ENCODE data around the gene ABCC1. TPM values are rescaled to one million over a fixed set of nuclear protein-coding genes. Genes with fewer than 3 reads are reported as not detected.

The ABCC1 gene
- total RNA-seq, 2 experiments from 2014 or later, result 64.5 to 67.6 TPM

DNA sequence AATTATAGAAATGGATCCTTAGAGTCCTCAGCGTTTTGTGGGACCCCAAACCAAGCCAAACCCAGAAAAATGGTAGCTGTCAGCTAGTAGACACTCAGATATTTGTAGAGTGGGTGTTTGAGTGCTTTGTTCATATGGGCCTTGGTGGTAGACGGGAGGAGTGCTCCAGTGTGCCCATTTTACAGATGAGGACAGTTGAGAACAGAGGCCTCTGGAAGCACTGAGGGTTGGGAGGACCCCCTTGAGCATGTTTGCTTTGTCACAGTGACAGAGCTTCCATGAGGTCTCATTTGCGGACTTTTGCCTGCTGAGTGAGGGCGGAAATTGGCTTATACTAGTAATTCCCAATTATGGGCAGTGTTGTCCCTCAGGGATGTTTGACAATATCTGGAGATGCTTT is 162.2 kb downstream of the ABCC1 start:
- no peak overlapping the region for H3K4me3 Mint-ChIP-seq
- CTCF ChIA-PET, result no interaction called here
- POLR2A ChIA-PET, result interaction anchor here (0.8 kb wide), 1 partner anchor 60 kb away, joined by 3 read pairs; no protein-coding TSS in a partner anchor
- DNase-seq (no peak), ATAC-seq (no peak)
- no peaks in the 10 kb centered on the region for H3K4me1 Mint-ChIP-seq (ENCODE audit: low read depth)
- peaks cover 73% of the 10 kb centered on the region for H3K36me3 Mint-ChIP-seq (ENCODE audit: low read depth)
- intact Hi-C loops (cut with micrococcal nuclease), result no loop called here
- TF ChIP-seq, protein P1, sequence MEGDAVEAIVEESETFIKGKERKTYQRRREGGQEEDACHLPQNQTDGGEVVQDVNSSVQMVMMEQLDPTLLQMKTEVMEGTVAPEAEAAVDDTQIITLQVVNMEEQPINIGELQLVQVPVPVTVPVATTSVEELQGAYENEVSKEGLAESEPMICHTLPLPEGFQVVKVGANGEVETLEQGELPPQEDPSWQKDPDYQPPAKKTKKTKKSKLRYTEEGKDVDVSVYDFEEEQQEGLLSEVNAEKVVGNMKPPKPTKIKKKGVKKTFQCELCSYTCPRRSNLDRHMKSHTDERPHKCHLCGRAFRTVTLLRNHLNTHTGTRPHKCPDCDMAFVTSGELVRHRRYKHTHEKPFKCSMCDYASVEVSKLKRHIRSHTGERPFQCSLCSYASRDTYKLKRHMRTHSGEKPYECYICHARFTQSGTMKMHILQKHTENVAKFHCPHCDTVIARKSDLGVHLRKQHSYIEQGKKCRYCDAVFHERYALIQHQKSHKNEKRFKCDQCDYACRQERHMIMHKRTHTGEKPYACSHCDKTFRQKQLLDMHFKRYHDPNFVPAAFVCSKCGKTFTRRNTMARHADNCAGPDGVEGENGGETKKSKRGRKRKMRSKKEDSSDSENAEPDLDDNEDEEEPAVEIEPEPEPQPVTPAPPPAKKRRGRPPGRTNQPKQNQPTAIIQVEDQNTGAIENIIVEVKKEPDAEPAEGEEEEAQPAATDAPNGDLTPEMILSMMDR (IDR thresholded peaks at IDR 0.05), result no peak
- H3K9me3 Mint-ChIP-seq, result peaks cover under 1% of the 10 kb centered on the region
- no peak overlapping the region for H3K27ac Mint-ChIP-seq
- H3K27me3 Mint-ChIP-seq, result no peaks in the 10 kb centered on the region

DNA sequence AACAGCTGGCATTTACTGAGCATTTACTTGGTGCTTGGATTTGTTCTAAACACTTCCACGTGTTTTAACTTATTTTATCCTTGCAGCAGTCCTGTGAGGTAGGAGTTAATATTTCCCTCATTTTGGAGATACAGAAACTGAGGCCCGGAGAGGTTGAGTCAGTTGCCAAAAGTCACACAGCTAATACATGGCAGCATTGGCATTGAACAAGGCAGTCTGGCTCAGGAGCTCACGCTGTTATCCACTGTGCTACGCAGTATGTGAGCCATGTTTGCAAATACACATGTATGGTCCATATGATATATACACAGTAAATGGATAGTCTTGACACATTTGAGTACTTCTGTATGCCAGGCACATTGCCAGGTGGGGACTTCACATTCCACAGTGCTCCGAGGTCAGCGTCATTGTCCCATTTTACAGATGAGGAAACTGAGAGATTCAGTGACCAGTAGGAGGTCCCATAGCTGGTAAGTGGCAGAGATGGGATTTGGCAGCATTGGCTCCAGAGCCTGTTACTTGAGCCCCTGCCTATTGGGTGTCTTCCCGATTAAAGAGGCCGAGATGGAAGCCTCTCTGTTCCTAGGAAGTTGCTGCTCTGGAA is 163.1 kb downstream of the ABCC1 start:
- TF ChIP-seq, protein P1 (IDR thresholded peaks at IDR 0.05), result no peak
- no peak for DNase-seq
- Mint-ChIP-seq H3K27me3 (no peaks in the 10 kb centered on the region), H3K36me3 (ENCODE audit: low read depth) (peaks cover 78% of the 10 kb centered on the region), H3K27ac (no peak overlapping the region), H3K4me1 (ENCODE audit: low read depth) (no peaks in the 10 kb centered on the region), H3K4me3 (no peak overlapping the region), H3K9me3 (peaks cover 5% of the 10 kb centered on the region)
- ChIA-PET POLR2A (no interaction called here), CTCF (no interaction called here)
- intact Hi-C loops (cut with micrococcal nuclease), result no loop called here
- ATAC-seq, result no peak

DNA sequence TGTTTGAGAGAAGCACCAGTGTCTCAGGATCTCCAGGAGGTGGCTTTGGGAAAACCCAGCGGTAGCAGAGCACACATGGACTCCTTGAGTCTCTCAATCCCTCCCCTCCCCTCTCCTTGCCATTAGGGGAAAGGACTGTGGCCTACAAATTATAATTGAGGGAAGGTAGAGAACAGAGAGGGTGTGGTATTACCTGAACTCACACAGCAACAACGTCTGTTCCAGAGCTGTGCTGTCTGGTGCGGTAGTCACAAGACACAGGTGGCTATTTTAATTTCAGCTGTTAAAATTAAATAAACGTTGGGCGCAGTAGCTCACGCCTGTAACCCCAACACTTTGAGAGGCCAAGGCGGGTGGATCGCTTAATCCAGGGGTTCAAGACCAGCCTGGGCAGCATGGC is 163.7 kb downstream of the ABCC1 start:
- H3K27me3 Mint-ChIP-seq, result no peaks in the 10 kb centered on the region
- H3K27ac Mint-ChIP-seq, result no peak overlapping the region
- ChIA-PET CTCF (no interaction called here), POLR2A (no interaction called here)
- DNase-seq (no peak), ATAC-seq (no peak)
- peaks cover 81% of the 10 kb centered on the region for H3K36me3 Mint-ChIP-seq (ENCODE audit: low read depth)
- peaks cover 8% of the 10 kb centered on the region for H3K9me3 Mint-ChIP-seq
- TF ChIP-seq, protein P1 (IDR thresholded peaks at IDR 0.05), result no peak
- no peaks in the 10 kb centered on the region for H3K4me1 Mint-ChIP-seq (ENCODE audit: low read depth)
- no peak overlapping the region for H3K4me3 Mint-ChIP-seq
- intact Hi-C loops (cut with micrococcal nuclease), result no loop called here

DNA sequence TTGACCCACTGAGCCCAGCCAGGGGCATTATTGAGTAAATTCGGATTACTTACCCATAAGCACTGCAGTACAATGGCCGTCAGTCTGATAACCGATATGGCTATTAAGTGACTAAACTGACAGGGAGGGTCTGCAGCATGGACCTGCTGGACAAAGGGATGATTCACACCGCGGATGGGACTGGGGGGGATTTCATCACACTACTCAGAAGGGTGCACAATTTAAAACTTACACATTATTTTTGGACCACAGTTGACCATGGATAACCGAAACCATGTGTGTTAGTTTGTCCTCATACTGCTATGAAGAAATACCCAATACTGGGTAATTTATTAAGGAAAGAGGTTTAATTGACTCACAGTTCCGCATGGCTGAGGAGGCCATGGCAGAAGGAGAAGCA is 167.4 kb downstream of the ABCC1 start:
- DNase-seq (no peak), ATAC-seq (no peak)
- H3K27me3 Mint-ChIP-seq, result no peaks in the 10 kb centered on the region
- peaks cover 82% of the 10 kb centered on the region for H3K36me3 Mint-ChIP-seq (ENCODE audit: low read depth)
- CTCF ChIA-PET, result no interaction called here
- no peak overlapping the region for H3K4me3 Mint-ChIP-seq
- POLR2A ChIA-PET, result no interaction called here
- peaks cover 12% of the 10 kb centered on the region for H3K9me3 Mint-ChIP-seq
- TF ChIP-seq, protein P1 (IDR thresholded peaks at IDR 0.05), result no peak
- H3K27ac Mint-ChIP-seq, result no peak overlapping the region
- H3K4me1 Mint-ChIP-seq (ENCODE audit: low read depth), result no peaks in the 10 kb centered on the region
- intact Hi-C loops (cut with micrococcal nuclease), result no loop called here

DNA sequence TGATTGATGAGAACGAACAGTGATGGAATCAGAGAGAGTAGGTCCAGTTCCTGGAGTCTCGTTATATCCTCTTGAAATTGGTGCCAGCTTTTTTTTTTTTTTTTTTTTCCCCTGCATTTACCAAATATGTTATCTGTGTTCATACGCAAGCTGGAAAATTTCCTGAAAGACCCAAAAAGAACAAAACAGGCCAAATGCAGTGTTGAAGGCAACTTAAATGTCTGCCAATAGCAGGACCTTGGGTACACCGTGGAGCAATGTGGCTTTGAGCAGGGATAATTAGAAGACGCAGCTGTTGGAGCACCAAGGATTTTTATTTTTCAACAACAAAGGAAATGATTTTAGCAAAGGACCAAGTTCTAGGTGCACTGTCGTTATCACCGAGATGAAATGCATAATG is 168.9 kb downstream of the ABCC1 start:
- intact Hi-C loops (cut with micrococcal nuclease), result no loop called here
- TF ChIP-seq, protein P1 (IDR thresholded peaks at IDR 0.05), result no peak
- Mint-ChIP-seq H3K36me3 (ENCODE audit: low read depth) (peaks cover 84% of the 10 kb centered on the region), H3K27me3 (no peaks in the 10 kb centered on the region), H3K27ac (no peak overlapping the region), H3K4me3 (no peak overlapping the region), H3K9me3 (peaks cover 14% of the 10 kb centered on the region), H3K4me1 (ENCODE audit: low read depth) (no peaks in the 10 kb centered on the region)
- DNase-seq (no peak), ATAC-seq (no peak)
- CTCF ChIA-PET, result no interaction called here
- POLR2A ChIA-PET, result no interaction called here

Data from activated CD8-positive, alpha-beta T cell treated with anti-CD3 and anti-CD28 coated beads for 36 hours (primary cell).